ENCODE data around the gene DEAF1.

DEAF1 gene

DNA sequence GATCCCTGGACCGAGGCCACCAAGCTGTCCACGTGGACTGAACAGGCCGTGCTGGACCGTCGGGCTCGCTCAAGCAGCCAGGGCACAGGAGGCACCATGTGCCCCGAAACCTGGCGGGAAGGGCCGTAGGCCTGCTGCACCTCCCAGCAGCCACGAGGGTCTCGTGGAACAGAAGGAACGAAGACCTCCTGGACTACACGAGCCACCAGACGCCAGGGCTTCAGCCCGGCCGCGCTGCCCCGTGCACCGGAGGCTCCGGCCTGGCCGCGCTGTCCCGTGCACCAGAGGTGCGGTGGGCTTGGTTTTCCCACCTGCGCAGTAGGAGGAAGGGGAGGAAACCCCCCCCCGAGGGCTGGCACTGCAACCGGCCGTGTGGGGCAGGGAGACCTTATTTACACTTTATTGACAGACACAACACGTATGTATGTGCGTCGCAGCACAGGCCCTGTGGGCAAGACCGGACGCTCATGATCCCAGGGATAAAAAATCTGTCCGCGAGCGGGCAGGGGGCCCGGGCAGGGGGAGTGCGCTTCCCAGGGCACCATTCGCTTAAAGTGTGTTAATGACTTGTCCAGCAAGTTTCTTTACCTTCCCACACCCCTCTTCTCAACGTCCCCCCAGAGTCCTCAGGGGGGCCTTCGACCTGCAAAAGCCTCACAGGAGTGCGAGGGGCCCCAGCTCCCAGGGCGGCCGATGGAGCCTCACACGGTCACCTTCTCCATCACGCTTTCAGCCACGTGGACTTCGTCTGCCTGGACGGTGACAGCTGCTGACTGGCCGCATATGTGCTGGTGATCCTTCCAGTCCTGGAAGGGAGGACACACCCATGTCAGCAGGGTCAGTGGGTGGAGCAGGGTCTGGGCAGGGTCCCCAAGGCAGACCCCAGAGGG is 50.9 kb downstream of the DEAF1 start:
- no peak for DNase-seq

- no peak for DNase-seq
Observed at GRCh38 chr11:643366-643765, 51.7 kb downstream of the DEAF1 start.

DNA sequence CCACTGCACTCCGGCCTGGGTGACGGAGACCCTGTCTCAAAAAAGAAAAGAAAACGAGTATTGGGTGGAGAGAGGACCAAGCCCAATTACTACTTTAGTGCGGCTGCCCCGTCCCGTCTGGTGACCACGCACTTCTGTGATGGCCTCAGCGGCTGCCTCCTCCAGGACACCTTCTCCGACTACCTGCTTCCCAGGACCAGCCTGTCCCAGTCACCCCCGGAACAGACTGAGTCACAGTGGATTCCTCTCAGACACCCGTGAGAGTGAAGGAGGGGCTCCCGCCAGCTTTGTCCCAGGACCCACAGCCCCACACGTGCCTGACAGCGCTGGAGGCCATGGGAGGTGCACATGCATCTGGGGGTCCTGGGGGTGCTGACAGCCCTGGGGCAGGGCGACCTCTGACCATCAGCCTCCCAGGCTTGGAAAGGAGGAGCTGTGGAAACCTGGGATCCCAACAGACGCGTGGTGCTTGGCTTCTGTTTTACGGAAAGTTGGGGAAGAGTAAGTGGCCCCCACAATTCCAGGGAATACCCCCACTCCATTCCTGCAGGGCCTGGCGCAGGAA is 53.1 kb downstream of the DEAF1 start:
- DNase-seq = no peak

GRCh38 chr11:640021-640706 is 54.9 kb downstream of the DEAF1 start:
- DNase-seq = no peak

DNA sequence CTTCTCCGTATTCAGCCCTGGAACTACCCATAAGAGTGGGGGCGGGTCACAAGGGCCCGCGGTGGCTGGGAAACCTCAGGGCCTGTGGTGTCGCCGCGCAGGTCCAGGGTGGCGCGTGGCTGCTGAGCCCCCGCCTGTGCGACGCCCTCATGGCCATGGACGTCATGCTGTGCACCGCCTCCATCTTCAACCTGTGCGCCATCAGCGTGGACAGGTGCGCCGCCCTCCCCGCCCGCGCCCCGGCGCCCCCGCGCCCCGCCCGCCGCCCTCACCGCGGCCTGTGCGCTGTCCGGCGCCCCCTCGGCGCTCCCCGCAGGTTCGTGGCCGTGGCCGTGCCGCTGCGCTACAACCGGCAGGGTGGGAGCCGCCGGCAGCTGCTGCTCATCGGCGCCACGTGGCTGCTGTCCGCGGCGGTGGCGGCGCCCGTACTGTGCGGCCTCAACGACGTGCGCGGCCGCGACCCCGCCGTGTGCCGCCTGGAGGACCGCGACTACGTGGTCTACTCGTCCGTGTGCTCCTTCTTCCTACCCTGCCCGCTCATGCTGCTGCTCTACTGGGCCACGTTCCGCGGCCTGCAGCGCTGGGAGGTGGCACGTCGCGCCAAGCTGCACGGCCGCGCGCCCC is 55.6 kb downstream of the DEAF1 start:
- no peak for DNase-seq

DNA sequence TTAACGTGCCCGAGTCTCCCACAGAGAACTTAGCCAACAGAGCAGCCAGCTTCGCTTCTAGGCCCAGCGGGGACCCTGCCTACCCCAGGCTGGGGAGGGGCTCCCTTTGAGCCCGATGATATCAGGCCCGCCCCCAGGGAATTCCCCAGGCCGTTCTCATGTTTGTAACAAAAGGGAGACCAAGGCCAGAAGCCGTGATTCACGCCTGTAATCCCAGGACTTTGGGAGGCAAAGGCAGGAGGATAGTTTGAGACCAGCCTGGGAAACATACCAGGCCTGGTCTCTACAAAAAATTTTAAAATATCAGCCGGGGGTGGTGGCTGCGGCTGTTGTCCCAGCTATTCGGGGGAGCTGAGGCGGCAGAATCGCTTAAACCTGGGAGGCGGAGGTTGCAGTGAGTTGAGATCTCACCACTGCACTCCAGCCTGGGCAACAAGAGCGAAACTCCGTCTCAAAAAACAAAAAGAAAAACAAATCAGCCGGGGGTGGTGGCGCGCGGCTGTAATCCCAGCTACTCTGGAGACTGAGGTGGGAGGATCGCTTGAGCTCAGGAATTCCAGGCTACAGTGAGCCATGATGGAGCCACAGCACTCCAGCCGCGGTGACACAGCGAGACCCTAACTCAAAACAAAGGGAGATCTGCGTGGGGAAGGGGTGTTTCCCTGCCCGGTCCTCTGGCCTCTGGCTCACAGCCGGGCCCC is 56.2 kb downstream of the DEAF1 start:
- no peak for DNase-seq

DNA sequence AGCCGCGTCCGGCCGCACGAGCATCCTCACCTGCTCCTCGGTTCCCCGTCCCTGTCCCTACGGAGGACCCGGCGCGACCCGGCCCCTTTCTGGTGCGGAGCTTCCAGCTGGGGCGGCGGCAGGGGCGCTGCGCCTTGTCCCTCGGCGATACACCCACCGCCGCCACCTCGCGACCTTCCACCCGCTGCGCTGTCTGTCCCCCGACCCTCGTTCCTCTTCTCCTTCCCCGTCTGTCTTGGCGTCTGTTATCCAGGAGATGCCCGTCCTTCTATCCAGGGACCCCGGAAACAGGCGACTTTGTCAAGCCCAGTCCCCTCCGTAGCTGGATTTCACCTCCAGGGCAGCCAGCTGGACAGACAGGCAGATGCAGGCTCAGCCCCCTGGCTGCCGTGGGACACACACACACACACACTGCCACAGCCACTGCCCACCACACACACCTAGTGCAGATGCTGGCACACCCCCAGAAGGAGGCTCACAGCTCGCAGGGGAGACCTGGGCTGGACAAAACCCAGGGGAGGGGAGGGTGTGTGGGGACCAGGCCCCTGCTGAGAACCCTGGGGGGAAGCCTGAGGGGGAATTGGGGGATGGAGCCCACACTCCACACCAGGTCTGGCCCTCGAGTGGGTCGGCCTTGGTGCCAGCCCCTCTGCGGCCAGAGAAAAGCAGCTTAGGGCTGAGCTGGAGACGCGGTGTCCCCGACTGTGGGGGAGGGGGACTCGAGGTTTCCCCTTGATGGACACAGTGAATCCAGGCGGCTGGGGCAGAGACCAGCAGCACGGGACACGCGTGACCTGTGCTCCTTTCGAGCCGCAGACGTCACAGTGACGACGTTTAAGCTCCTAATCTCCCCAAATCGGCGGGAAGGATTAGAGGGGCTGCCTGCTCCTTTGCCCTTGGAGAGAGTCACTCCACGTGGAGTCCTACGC is 57.2 kb downstream of the DEAF1 start:
- DNase-seq = no peak

GRCh38 chr11:637333-637592 is 57.8 kb downstream of the DEAF1 start:
- DNase-seq = no peak

DNA sequence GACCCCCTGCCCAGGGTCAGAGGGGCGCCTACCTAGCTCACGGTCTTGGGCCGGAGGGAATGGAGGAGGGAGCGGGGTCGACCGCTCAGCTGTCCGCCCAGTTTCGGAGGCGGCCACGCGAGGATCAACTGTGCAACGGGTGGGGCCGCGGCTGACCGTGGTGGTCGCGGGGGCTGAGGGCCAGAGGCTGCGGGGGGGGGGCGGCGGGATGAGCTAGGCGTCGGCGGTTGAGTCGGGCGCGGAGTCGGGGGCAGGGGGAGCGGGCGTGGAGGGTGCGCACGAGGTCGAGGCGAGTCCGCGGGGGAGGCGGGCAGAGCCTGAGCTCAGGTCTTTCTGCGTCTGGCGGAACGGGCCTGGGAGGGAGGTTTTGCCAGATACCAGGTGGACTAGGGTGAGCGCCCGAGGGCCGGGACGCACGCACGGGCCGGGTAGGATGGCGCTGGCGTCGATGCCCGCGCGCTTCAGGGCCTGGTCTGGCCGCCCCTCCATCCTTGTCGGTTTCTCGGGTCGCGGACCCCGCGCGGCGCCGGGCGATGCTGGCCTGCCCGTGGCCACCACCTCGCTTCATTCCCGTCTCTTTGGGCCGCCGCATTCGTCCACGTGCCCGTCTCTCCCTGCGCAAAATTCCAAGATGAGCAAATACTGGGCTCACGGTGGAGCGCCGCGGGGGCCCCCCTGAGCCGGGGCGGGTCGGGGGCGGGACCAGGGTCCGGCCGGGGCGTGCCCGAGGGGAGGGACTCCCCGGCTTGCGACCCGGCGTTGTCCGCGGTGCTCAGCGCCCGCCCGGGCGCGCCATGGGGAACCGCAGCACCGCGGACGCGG is 58.3 kb downstream of the DEAF1 start, which contains the start of gene DRD4:
TSS of gene DRD4 (plus strand) at position 759 of the 822 bp plus-strand sequence. CDS start at position 795, 36 bp downstream.
- DNase-seq = no peak

GRCh38 chr11:635945-636510 is 59.0 kb downstream of the DEAF1 start:
- no peak for DNase-seq

GRCh38 chr11:630871-631270 is 64.2 kb downstream of the DEAF1 start:
- no peak for DNase-seq

DNA sequence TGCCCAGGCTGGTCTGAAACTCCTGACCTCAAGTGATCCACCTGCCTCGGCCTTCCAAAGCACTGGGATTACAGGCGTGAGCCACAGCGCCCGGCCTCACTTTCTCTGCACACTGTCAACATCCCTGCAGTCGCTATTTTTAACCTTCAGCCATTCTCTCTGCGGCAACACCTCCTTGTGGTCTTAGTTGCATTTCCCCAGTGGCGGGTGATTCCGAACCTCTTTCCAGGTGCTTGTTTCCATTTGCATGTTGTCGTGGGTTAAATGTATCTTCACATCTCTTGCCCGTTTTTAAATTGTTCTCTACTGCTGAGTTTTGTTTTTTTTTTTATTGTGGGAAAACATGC is 65.8 kb downstream of the DEAF1 start:
- no peak for DNase-seq

DNA sequence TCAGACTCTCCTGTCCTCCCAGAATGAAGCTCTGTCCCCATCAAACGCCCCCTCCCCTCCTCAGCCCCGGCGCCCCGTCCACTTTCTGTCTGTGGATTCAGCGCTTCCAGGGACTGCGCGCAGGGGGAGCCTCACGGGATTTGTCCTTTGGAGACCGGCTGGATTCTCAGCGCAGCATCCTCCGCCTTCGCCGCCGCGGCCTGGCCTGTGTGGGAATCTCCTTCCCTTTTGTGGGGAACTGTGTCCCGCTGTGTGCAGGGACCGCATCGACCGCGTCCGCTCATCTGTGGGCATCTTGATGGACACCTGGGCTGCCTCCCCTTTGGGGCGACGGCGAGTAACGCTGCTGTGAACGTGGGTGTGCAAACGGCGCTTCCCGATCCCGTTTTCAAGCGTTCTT is 67.0 kb downstream of the DEAF1 start:
- no peak for DNase-seq

- no peak for DNase-seq
Observed at GRCh38 chr11:627308-627576, 67.8 kb downstream of the DEAF1 start.

- DNase-seq = no peak
Observed at GRCh38 chr11:626475-627307, 68.3 kb downstream of the DEAF1 start, which contains the start of gene SCT. SCT (minus strand) TSS chr11:627181; CDS start chr11:627143, 38 bp downstream.

- no peak for DNase-seq
Observed at GRCh38 chr11:625636-626268, 69.3 kb downstream of the DEAF1 start.

DNA sequence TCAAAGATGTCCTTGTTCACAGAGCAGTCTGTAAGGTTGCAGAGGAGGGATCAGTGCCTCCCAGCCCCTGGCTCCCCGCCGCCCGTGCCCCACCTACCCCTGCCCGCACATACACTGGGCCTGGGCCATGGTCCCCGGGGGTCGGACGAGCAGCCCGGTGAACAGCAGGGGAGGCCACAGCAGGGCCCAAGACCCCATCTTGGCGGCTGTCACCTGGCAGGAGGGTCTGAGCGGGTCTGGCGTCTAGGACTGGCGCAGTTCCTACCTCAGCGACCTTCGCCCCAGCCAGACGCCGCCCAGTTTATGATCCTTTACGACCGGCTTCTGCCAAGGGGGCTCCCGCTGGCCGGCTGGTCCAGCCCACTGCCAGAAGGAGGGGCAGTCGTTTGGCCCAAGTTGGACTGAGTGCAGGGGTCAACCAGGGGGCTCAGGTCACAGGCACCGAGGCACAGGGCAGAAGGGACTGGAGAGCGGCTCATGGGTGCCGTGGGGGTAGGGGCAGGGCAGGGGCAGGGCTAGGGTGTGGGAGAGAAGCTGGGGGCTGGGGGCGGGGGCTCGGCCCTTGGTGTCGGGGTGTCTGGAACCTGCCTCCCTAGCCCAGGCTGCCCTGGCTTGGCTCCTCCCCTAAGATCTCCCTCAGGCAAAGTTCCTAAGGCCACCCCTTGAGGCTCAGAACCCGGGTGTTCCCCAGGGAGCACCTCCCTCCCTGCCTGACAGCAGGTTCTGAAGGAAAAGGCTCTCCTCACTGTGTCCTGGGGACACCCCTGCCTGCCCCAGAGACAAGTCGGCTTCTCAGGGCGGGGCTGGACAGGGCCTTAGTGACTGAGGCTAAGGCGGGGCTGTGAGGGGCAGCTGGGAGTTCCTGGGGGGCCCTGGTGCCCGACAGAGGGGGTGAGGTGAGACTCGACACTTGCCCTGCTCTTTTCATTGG is 70.1 kb downstream of the DEAF1 start, which contains the start of gene CDHR5:
TSS of gene CDHR5 (minus strand) at position 251 of the 931 bp plus-strand sequence. CDS start at position 198, 53 bp downstream.
- DNase-seq = no peak
